K562 (cell line): ENCODE measurements around the gene PLEKHA7. TPM values are rescaled to one million over a fixed set of nuclear protein-coding genes. Genes with fewer than 3 reads are reported as not detected.

Experiments
- ATAC-seq: fragments of 200-7000 bp; cut with Tn5 transposase; 3 replicates; pipeline ENCODE4 v1.9.1; 2020; ENCODE audit warnings: moderate library complexity
- BruUV-seq: library from RNA; stranded (reverse); fragments of 400-500 nt; replicated peaks from 2 replicates; lab custom pipeline; 2021; lab: Mats Ljungman, UMichigan
- CTCF ChIA-PET: fragments of 300-600 bp; formaldehyde crosslinking; extraction: SDS; loops from one replicate; lab custom pipeline; 2021; ENCODE audit warnings: low intra/inter-chr PET ratio; lab: Yijun Ruan, JAX
- POLR2A ChIA-PET: fragments of 300-600, 350-650 bp; sonication (Branson Sonifier 250); formaldehyde crosslinking; extraction: SDS; loops from one replicate; lab custom pipeline; 2021; ENCODE audit warnings: antibody characterized with exemption, inconsistent platforms; lab: Yijun Ruan, JAX
- DNase-seq, 4 experiments: peaks; one replicate each; pipeline versions ENCODE4 v3.0.0 to v3.0.0-alpha.2; 2011 to 2018; ENCODE audit warnings: low spot score in 3 of 4, mixed read lengths in 3 of 4; ENCODE audit errors: extremely low read depth in 1 of 4
- FAIRE-seq: peaks from 2 replicates; lab custom pipeline; 2011; peaks lifted over from hg19 to GRCh38; lab: Jason Lieb, UNC
- H2AFZ ChIP-seq: 2 replicates; pipeline ENCODE4 v1.6.0; 2011; ENCODE audit warnings: low read depth, low read length, control low read depth, inconsistent platforms
- H3K27ac ChIP-seq: fragments of 200-600 bp; 3 replicates; pipeline ENCODE4 v1.8.0; 2011; ENCODE audit warnings: low read depth, mild to moderate bottlenecking, control low read depth, inconsistent platforms, low read length, moderate library complexity, mixed read lengths; ENCODE audit errors: extremely low read depth
- H3K27me3 ChIP-seq, 2 experiments: fragments of 300-600 bp in 1 of 2; 2 replicates in 1 of 2; 3 replicates in 1 of 2; pipeline versions ENCODE4 v1.6.0 to v1.8.0; 2011; ENCODE audit warnings: inconsistent platforms in 2 of 2, low read length in 2 of 2, mild to moderate bottlenecking in 1 of 2, mixed read lengths in 1 of 2, moderate library complexity in 1 of 2; ENCODE audit not compliant: control insufficient read depth in 2 of 2, insufficient read depth in 2 of 2
- H3K36me3 ChIP-seq: fragments of 300-600 bp; 3 replicates; pipeline ENCODE4 v1.8.0; 2011; ENCODE audit warnings: mild to moderate bottlenecking, low read length, inconsistent platforms; ENCODE audit not compliant: control insufficient read depth, insufficient read depth
- H3K4me1 ChIP-seq, 2 experiments: fragments of 200-600 bp in 1 of 2; replicated peaks in 1 of 2; 2 replicates in 1 of 2; 3 replicates in 1 of 2; pipeline versions ENCODE4 v1.5.1 to v1.8.0; 2011; ENCODE audit warnings: inconsistent platforms in 2 of 2, low read length in 2 of 2, mild to moderate bottlenecking in 1 of 2, mixed read lengths in 1 of 2, moderate library complexity in 1 of 2; ENCODE audit not compliant: control insufficient read depth in 2 of 2, insufficient read depth in 2 of 2
- H3K4me2 ChIP-seq: 2 replicates; pipeline ENCODE4 v1.6.1; 2011; ENCODE audit warnings: low read length, control low read depth, inconsistent platforms, mixed read lengths; ENCODE audit not compliant: insufficient read depth
- H3K4me3 ChIP-seq: fragments of 200-600 bp; sonication (generic), shearing (Covaris generic); 2 replicates; pipeline ENCODE4 v1.5.1; 2016; ENCODE audit warnings: control low read depth, inconsistent platforms
- H3K79me2 ChIP-seq: fragments of 200-600 bp; 3 replicates; pipeline ENCODE4 v1.8.0; 2011; ENCODE audit warnings: low read length, inconsistent platforms; ENCODE audit not compliant: control insufficient read depth, insufficient read depth
- H3K9ac ChIP-seq, 2 experiments: 2 replicates each; pipeline versions ENCODE4 v1.6.0 to v1.6.1; 2011; ENCODE audit warnings: low read depth in 2 of 2, low read length in 2 of 2, control low read depth in 1 of 2, inconsistent platforms in 1 of 2, mild to moderate bottlenecking in 1 of 2, mixed read lengths in 1 of 2; ENCODE audit not compliant: insufficient read depth in 1 of 2
- H3K9me1 ChIP-seq: one replicate; pipeline ENCODE4 v1.6.0; 2011; ENCODE audit warnings: inconsistent platforms, mild to moderate bottlenecking, low read length, moderate library complexity; ENCODE audit not compliant: control insufficient read depth, insufficient read depth
- H3K9me3 ChIP-seq: replicated peaks from 2 replicates; pipeline ENCODE4 v1.5.1; 2011; ENCODE audit warnings: low read depth, low read length, inconsistent platforms; ENCODE audit not compliant: control insufficient read depth, insufficient read depth
- H4K20me1 ChIP-seq: replicated peaks from 2 replicates; pipeline ENCODE4 v1.6.1; 2011; ENCODE audit warnings: low read length, inconsistent platforms, mixed read lengths; ENCODE audit not compliant: control insufficient read depth, insufficient read depth
- BRD4 ChIP-seq: fragments of 200-600 bp; sonication (generic); IDR thresholded peaks from 2 replicates; pipeline ENCODE4 v1.6.1; 2017; ENCODE audit warnings: inconsistent platforms
- BRF2 ChIP-seq: IDR thresholded peaks from 3 replicates; pipeline ENCODE4 v1.6.1; 2011; ENCODE audit warnings: borderline replicate concordance, mild to moderate bottlenecking; ENCODE audit not compliant: insufficient read length, insufficient read depth
- CREB3 ChIP-seq: fragments of 450-650 bp; conservative IDR thresholded peaks from 2 replicates; pipeline ENCODE4 v1.6.1; 2016; ENCODE audit warnings: missing genetic modification characterization, low read depth, mild to moderate bottlenecking, missing compliant biosample characterization, moderate library complexity
- L3MBTL2 ChIP-seq: fragments of 450-650 bp; IDR thresholded peaks from 2 replicates; pipeline ENCODE4 v1.6.1; 2016; ENCODE audit warnings: mild to moderate bottlenecking, moderate library complexity
- NEUROD1 ChIP-seq: fragments of 150-350 bp; IDR thresholded peaks from 2 replicates; pipeline ENCODE4 v1.6.1; 2014; ENCODE audit warnings: borderline replicate concordance, low read length, low read depth; ENCODE audit not compliant: partially characterized antibody
- RB1 ChIP-seq: fragments of 450-650 bp; IDR thresholded peaks from 2 replicates; pipeline ENCODE4 v1.6.1; 2017; ENCODE audit warnings: low read depth, mild to moderate bottlenecking
- SIX5 ChIP-seq, 2 experiments: IDR thresholded peaks; 2 replicates each; pipeline ENCODE4 v1.6.1; 2011; ENCODE audit warnings: low read length in 2 of 2, borderline replicate concordance in 1 of 2, low read depth in 1 of 2, mild to moderate bottlenecking in 1 of 2, moderate library complexity in 1 of 2; ENCODE audit not compliant: insufficient read depth in 1 of 2
- THRAP3 ChIP-seq: fragments of 450-650 bp; IDR thresholded peaks from 2 replicates; pipeline ENCODE4 v1.6.1; 2016; ENCODE audit warnings: mild to moderate bottlenecking, inconsistent platforms, borderline replicate concordance
- TRIM24 ChIP-seq, 2 experiments: fragments of 450-650 bp; IDR thresholded peaks; 2 replicates each; pipeline ENCODE4 v1.6.1; 2016
- YBX1 ChIP-seq: fragments of 450-650 bp; IDR thresholded peaks from 2 replicates; pipeline ENCODE4 v1.7.1; 2016; ENCODE audit warnings: mild to moderate bottlenecking
- ZFX ChIP-seq: sonication (generic); formaldehyde crosslinking; IDR thresholded peaks from 2 replicates; pipeline ENCODE4 v1.8.0; 2022; ENCODE audit warnings: mild to moderate bottlenecking, missing genetic modification reagents, moderate library complexity
- ZNF146 ChIP-seq: IDR thresholded peaks from one replicate; pipeline ENCODE4 v1.6.1; 2018; ENCODE audit warnings: missing compliant biosample characterization; ENCODE audit not compliant: unreplicated experiment
- ZNF24 ChIP-seq: fragments of 450-650 bp; IDR thresholded peaks from 2 replicates; pipeline ENCODE4 v1.6.1; 2016
- ZNF274 ChIP-seq: IDR thresholded peaks from 2 replicates; pipeline ENCODE4 v1.6.1; 2011; ENCODE audit warnings: low read depth, mild to moderate bottlenecking, low read length, moderate library complexity, borderline replicate concordance
- in situ Hi-C: fragments of 300-500 bp; cut with MboI; formaldehyde crosslinking; loops from 4 replicates; pipeline ENCODE4 v1.15.0; 2018; ENCODE audit warnings: inconsistent platforms, mixed read lengths
- intact Hi-C: fragments of 100-400 bp; cut with micrococcal nuclease; formaldehyde crosslinking; loops from 2 replicates; pipeline ENCODE4 v1.14.2; 2022
- polyA plus RNA-seq, 8 experiments: library from polyadenylated mRNA; depleted of rRNA in 4 of 8; stranded (reverse) in 5 of 8; unstranded in 3 of 8; fragments of >200 nt; fragmentation: Nextera tagmentation in 2 of 8; fragmentation: Illumina TruSeq in 1 of 8; extraction: Ambion mirVana in 2 of 8; extraction: Trizol in 1 of 8; gene quantifications; 2 replicates each; pipeline versions ENCODE4 v1.2.1 to v1.2.3, GENCODE V29; 2011 to 2014; ENCODE audit warnings: inconsistent platforms in 1 of 8, missing spikeins in 1 of 8
- total RNA-seq, 7 experiments: library from RNA; depleted of rRNA in 6 of 7; stranded (reverse); fragments of >200 nt in 6 of 7; fragmentation: Illumina TruSeq in 2 of 7; extraction: Trizol in 2 of 7; gene quantifications; 2 replicates each; pipeline versions ENCODE4 v1.2.1 to v1.2.3, GENCODE V29; 2011 to 2021; ENCODE audit warnings: low replicate concordance in 1 of 7
- TF ChIP-seq, protein P1 (sequence below): IDR thresholded peaks from 2 replicates; pipeline ENCODE4 v1.6.1; 2011; ENCODE audit not compliant: insufficient read length; ENCODE audit errors: extremely low read depth

PLEKHA7 gene
- total and polyA plus RNA-seq, 9 of the 15 experiments (the other 6 are each of a cell fraction or from before 2014, with no cell fraction given): 0.06 to 0.77 (median 0.20) TPM; not detected in 1

DNA sequence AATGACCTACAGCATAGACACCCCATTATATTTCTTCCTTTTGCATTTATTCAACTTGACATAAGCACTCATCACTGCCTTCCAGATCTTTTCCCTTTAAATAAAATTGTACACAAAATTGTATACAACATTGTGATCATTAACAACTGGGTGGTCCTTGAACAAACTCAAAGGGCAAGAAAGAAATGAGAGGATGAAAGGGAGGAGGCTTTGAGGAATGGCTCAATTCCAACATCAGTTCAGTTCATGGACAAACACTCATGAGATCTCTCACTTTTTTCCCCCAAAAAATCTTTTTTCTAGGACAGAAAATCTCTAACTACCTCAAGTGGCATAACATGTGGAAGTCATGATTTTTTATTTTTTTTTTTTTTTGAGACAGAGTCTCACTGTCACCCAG is 113.7 kb downstream of the PLEKHA7 start:
- FAIRE-seq (no peak), DNase-seq (no peak), ATAC-seq (no peak)
- Histone ChIP-seq H3K4me2 (no peak overlapping the region), H3K9me1 (no peaks in the 10 kb centered on the region), H2AFZ (no peak overlapping the region), H3K9me3 (no peaks in the 10 kb centered on the region), H4K20me1 (no peaks in the 10 kb centered on the region), H3K27me3 (peaks cover 7 to 11% of the 10 kb centered on the region in 2 experiments; a peak in 3 of 5 replicates), H3K9ac (no peak overlapping the region), H3K36me3 (no peaks in the 10 kb centered on the region), H3K4me1 (no peaks in the 10 kb centered on the region; a peak in 1 of 5 replicates), H3K79me2 (no peaks in the 10 kb centered on the region), H3K27ac (no peak overlapping the region), H3K4me3 (no peak overlapping the region)
- in situ Hi-C loops: no loop called here
- intact Hi-C loops: no loop called here
- ChIA-PET CTCF (no interaction called here), POLR2A (no interaction called here)
- no TSS peak for BruUV-seq
- no peak for TF ChIP-seq L3MBTL2
- TF ChIP-seq BRF2: no peak
- TF ChIP-seq YBX1: no peak
- TF ChIP-seq, protein P1, sequence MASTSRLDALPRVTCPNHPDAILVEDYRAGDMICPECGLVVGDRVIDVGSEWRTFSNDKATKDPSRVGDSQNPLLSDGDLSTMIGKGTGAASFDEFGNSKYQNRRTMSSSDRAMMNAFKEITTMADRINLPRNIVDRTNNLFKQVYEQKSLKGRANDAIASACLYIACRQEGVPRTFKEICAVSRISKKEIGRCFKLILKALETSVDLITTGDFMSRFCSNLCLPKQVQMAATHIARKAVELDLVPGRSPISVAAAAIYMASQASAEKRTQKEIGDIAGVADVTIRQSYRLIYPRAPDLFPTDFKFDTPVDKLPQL: no peak
- no peak for TF ChIP-seq CREB3 (tag)
- TF ChIP-seq ZFX: no peak
- no peak for TF ChIP-seq ZNF24
- TF ChIP-seq SIX5 (IDR thresholded peaks at IDR 0.05; ENCODE audit: borderline replicate concordance in 1 of 2, insufficient read depth in 1 of 2, low read depth in 1 of 2, low read length in 2 of 2): no peak
- no peak for TF ChIP-seq THRAP3
- no peak for TF ChIP-seq ZNF146 (CRISPR knock-in tag)
- no peak for TF ChIP-seq RB1
- TF ChIP-seq NEUROD1: no peak
- TF ChIP-seq TRIM24 (IDR thresholded peaks at IDR 0.05): no peak
- TF ChIP-seq ZNF274: no peak
- TF ChIP-seq BRD4: no peak
